ENCODE data around the gene IL17B. TPM values are rescaled to one million over a fixed set of nuclear protein-coding genes. Genes with fewer than 3 reads are reported as not detected.

The IL17B gene
- total and polyA plus RNA-seq, 2 of the 8 experiments (the other 6 are each of a cell fraction or from before 2014, with no cell fraction given), result 0.18 TPM; not detected in 1

DNA sequence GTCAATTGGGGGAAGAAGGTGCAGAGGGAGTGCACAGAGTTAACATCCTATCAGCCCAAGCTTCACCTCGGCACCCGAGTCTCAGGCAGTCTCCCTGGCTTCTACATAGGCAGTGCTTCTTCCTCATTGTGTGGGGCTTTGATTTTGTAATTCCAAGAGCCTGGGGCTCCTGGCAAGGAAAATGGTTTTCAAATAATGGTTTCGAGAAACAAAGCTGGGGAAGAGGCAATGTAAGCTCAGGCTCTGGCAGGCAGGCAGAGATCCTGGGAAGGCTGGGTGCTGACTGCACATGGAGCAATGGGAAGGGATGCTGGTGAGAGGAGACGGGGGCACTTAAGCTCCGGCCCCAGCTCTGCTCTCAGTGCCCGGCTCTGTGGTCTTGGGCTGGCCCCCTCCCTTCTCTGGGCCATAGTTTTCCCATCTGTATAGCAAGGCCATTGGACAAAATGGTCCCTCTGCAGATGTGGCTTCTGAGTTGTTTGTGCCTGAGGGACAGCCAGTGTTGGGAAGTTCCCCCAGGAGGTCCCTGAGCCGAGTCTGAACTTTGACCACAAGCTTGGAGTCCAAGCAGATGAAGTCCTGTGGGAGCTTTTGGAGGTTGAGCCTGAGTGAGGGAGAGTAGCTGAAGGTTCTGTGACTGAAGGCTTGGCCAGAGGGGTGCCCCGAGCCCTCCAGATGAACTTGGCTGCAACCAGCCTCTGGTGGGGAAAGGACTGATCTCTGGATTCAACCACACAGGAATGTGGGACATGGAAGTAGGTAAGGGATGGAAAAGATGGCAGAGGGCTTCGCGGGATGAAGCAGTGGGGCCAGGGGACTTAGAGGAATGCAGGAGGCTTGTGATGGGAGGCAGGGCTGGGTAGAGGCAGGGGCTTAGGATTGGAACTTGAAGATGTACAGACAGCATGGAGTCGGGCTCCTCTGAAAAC is 28.5 kb upstream of the IL17B start:
- Histone ChIP-seq H2AFZ (ENCODE audit: low read length) (no peak overlapping the region), H3K56ac (replicated peaks; ENCODE audit: insufficient read length, low read depth, low read length) (no peak overlapping the region), H3K27ac (ENCODE audit: low read depth, low read length) (no peak overlapping the region), H4K20me1 (replicated peaks in 1 of 2; ENCODE audit: control insufficient read depth in 1 of 2, insufficient read depth in 2 of 2, low read length in 2 of 2) (no peaks in the 10 kb centered on the region), H3K9me3 (ENCODE audit: insufficient read depth in 2 of 2, low read depth in 1 of 2, low read length in 1 of 2) (no peaks in the 10 kb centered on the region), H3K14ac (ENCODE audit: insufficient read length) (no peak overlapping the region), H3K18ac (ENCODE audit: extremely low read depth, low read length) (no peak overlapping the region; the same call in 1 of the 2 replicates), H3K23me2 (ENCODE audit: low read depth, low read length) (no peaks in the 10 kb centered on the region), H3K9ac (replicated peaks in 1 of 4; ENCODE audit: extremely low read depth in 1 of 4, low read depth in 3 of 4, low read length in 3 of 4) (no peak overlapping the region; a peak in 1 of 7 replicates), H3K4me3 (ENCODE audit: extremely low read depth in 1 of 4, insufficient read depth in 2 of 4, low read depth in 3 of 4, low read length in 4 of 4) (no peak overlapping the region), H3K79me2 (ENCODE audit: control insufficient read depth in 1 of 2, insufficient read depth in 2 of 2, low read length in 2 of 2) (no peaks in the 10 kb centered on the region), H4K8ac (ENCODE audit: extremely low read depth, insufficient read depth, low read length) (no peak overlapping the region), H4K5ac (ENCODE audit: insufficient read length, low read depth, low read length) (no peak overlapping the region), H3K36me3 (ENCODE audit: control insufficient read depth in 2 of 4, insufficient read depth in 4 of 4, low read length in 3 of 4) (no peaks in the 10 kb centered on the region), H2BK12ac (ENCODE audit: low read depth, low read length) (peak overlapping the region; percentile 35; the same call in 1 of the 2 replicates), H4K91ac (replicated peaks; ENCODE audit: insufficient read length, low read length) (no peak overlapping the region), H3K27me3 (replicated peaks in 1 of 4; ENCODE audit: control insufficient read depth in 3 of 4, extremely low read depth in 1 of 4, insufficient read depth in 3 of 4, low read length in 3 of 4) (no peaks in the 10 kb centered on the region), H3K79me1 (ENCODE audit: low read depth, low read length) (no peaks in the 10 kb centered on the region), H3K4me1 (replicated peaks in 1 of 4; ENCODE audit: control insufficient read depth in 3 of 4, insufficient read depth in 4 of 4, low read length in 3 of 4) (peaks cover 0 to 10% (median 5%) of the 10 kb centered on the region in 4 experiments; a peak in 4 of 7 replicates), H2BK20ac (ENCODE audit: low read length) (no peak overlapping the region), H3K23ac (ENCODE audit: insufficient read length) (no peak overlapping the region), H2BK120ac (replicated peaks; ENCODE audit: low read depth, low read length) (no peak overlapping the region), H3K4ac (replicated peaks; ENCODE audit: insufficient read length, low read depth, low read length) (no peak overlapping the region), H2BK5ac (ENCODE audit: low read depth, low read length) (no peak overlapping the region), H2AK5ac (ENCODE audit: low read depth, low read length) (no peak overlapping the region), H2BK15ac (ENCODE audit: low read length) (no peak overlapping the region), H3K4me2 (ENCODE audit: insufficient read depth in 1 of 2, low read depth in 2 of 2, low read length in 2 of 2) (no peak overlapping the region)
- ChIA-PET CTCF (ENCODE audit: partially characterized antibody) (interaction anchor here (0.9 to 15.4 kb wide), 13 partner anchors 15 to 145 kb away, joined by 3 to 315 read pairs (median 7); partner anchors contain the start of gene IL17B), POLR2A (ENCODE audit: partially characterized antibody) (interaction anchor here (1.1 to 2.7 kb wide), 4 partner anchors 9 to 85 kb away, joined by 4 to 11 read pairs (median 6); partner anchors contain the start of gene GRPEL2)
- no peak for DNase-seq (ENCODE audit: low read depth in 1 of 2, low spot score in 2 of 2)
- no peak for FAIRE-seq
- 92% methylated on average over 10 of the region's 11 CpGs; no CpG with 5 or more reads in 1 of the 2 experiments for WGBS, 2 experiments (ENCODE audit: extremely low coverage in 1 of 2, insufficient coverage in 1 of 2, insufficient read length in 1 of 2, insufficient replicate concordance in 2 of 2, low coverage in 1 of 2, low lambda C conversion rate in 2 of 2, missing lambda C conversion rate in 1 of 2)
- no peak for TF ChIP-seq FOSL1 (IDR thresholded peaks at IDR 0.05; ENCODE audit: insufficient read depth, low read depth, low read length)
- no peak for TF ChIP-seq CHD1 (IDR thresholded peaks at IDR 0.05; ENCODE audit: low read depth, low read length)
- no peak for TF ChIP-seq BCL11A (IDR thresholded peaks at IDR 0.05; ENCODE audit: low read depth in 2 of 2, low read length in 2 of 2)
- TF ChIP-seq TEAD4 (IDR thresholded peaks at IDR 0.05; ENCODE audit: low read depth, low read length), result no peak
- TF ChIP-seq ATF2 (IDR thresholded peaks at IDR 0.05; ENCODE audit: low read length), result no peak
- TF ChIP-seq EGR1 (IDR thresholded peaks at IDR 0.05; ENCODE audit: borderline replicate concordance, low read depth, low read length), result no peak

Measured in H1 (cell line).